ENCODE measurements around the gene CATSPER3.

DNA sequence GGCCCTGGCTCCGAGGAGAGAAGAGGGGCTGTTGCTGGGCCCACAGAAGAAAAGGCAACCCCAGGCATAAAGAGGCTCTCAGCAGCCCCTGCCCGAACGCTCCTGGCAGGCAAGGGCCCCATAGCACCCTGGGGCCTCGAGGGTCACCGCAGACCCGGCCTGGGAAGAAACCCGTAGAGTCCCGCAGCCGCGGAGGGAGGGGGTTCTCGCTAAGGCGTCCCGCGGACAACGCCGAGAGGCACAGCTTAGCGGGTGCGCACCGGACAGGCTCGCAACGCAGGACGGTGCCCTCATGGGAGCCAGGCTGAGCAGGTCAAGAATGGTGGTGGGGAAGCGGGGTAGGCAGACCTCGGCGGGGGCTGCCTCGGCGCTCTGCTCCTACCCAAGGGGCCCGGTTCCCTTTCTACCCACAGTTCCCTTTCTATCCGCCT lies 59.6 kb downstream of the CATSPER3 start:
- TF ChIP-seq, protein P1, sequence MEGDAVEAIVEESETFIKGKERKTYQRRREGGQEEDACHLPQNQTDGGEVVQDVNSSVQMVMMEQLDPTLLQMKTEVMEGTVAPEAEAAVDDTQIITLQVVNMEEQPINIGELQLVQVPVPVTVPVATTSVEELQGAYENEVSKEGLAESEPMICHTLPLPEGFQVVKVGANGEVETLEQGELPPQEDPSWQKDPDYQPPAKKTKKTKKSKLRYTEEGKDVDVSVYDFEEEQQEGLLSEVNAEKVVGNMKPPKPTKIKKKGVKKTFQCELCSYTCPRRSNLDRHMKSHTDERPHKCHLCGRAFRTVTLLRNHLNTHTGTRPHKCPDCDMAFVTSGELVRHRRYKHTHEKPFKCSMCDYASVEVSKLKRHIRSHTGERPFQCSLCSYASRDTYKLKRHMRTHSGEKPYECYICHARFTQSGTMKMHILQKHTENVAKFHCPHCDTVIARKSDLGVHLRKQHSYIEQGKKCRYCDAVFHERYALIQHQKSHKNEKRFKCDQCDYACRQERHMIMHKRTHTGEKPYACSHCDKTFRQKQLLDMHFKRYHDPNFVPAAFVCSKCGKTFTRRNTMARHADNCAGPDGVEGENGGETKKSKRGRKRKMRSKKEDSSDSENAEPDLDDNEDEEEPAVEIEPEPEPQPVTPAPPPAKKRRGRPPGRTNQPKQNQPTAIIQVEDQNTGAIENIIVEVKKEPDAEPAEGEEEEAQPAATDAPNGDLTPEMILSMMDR (IDR thresholded peaks at IDR 0.05), result no peak
- TF ChIP-seq POLR2A (IDR thresholded peaks at IDR 0.05), result no peak
